Upper lobe of left lung (tissue), 4 donors: ENCODE measurements around the gene DKK3.

Experiments used
- CTCF ChIP-seq, 6 experiments: fragments of 450-650 bp in 4 of 6; fragments of 200-600 bp in 2 of 6; sonication (generic) in 2 of 6; IDR thresholded peaks; one replicate each; pipeline ENCODE4 v1.5.1; 2016 to 2019; ENCODE audit warnings: antibody characterized with exemption in 6 of 6
- EP300 ChIP-seq, 4 donors: sonication (generic); formaldehyde crosslinking; IDR thresholded peaks; one replicate each; pipeline ENCODE4 v1.5.1; 2017; ENCODE audit warnings: antibody characterized with exemption in 4 of 4, control low read depth in 2 of 4
- POLR2A ChIP-seq, 4 donors: fragments of 450-650 bp; IDR thresholded peaks; one replicate each; pipeline ENCODE4 v1.5.1; 2016 to 2017; ENCODE audit warnings: antibody characterized with exemption in 4 of 4, mild to moderate bottlenecking in 2 of 4
- POLR2AphosphoS5 ChIP-seq, 2 donors: sonication (generic); formaldehyde crosslinking; IDR thresholded peaks; one replicate each; pipeline ENCODE4 v1.5.1; 2017; ENCODE audit warnings: antibody characterized with exemption in 2 of 2

DNA sequence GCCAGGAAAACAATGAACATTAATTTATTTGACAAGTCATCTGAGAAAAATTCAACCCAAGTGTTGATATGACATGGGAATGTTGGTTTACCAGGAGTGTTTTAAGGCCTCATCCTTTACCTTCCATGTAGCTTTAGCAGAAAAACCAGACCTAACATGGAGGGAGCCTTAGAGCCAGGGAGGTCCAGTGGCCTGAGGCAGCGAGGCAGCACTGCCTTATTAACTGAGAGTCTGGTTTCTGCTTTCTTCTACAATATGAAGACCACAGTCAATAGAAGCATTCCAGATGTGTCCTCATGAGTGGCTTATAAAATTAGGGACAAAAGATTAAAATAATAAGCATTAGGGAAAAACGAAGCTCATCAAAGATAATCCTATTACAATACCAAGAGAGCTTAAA lies 61.5 kb downstream of the DKK3 start:
- TF ChIP-seq CTCF (IDR thresholded peaks at IDR 0.05): no peak
- TF ChIP-seq POLR2A (IDR thresholded peaks at IDR 0.05): no peak
- no peak for TF ChIP-seq POLR2AphosphoS5 (IDR thresholded peaks at IDR 0.05)
- TF ChIP-seq EP300 (IDR thresholded peaks at IDR 0.05): no peak
